GM19099 (cell line): Measurements from ENCODE around the gene RPS6KA1.

Experiments
- POLR2A ChIP-seq: IDR thresholded peaks from 3 replicates; pipeline ENCODE4 v1.6.1; 2011; ENCODE audit warnings: low read depth; ENCODE audit not compliant: insufficient read length; ENCODE audit errors: extremely low read depth

Gene RPS6KA1

DNA sequence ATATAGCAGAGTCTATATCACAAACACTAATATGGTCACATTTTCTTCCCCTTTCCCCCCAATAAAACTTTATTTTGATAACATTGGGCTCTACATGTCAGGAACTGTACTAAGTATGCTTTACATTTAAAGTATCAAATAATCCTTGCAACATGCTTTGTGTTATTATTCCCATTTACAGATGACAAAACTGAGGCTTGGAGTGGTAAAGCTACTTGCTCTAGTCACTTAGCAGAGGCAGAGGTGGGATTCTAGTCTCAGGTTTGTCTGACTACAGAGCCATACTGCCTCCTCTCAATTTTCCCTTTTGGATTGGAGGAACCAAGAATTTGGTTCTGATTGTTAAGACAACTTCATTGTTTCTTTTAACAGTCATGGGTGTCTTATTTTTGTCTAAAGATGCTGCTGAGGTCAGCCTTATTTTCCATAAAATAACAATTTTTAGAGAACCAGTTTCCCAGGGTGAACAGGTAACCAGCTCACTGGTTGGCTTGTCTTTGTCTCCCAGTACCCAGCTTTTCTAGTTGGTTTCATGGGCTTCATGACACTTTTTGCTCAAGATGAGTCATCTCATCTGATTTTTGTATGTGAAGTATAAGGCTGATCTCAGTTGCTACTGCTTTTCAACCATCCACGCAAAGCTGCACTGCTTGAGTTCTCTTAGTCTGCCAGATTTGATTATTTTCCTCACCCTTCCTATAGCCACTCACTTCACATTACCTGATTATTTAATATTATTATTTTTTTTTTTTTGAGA, 85.3 kb downstream of the RPS6KA1 start:
- TF ChIP-seq POLR2A, result no peak

DNA sequence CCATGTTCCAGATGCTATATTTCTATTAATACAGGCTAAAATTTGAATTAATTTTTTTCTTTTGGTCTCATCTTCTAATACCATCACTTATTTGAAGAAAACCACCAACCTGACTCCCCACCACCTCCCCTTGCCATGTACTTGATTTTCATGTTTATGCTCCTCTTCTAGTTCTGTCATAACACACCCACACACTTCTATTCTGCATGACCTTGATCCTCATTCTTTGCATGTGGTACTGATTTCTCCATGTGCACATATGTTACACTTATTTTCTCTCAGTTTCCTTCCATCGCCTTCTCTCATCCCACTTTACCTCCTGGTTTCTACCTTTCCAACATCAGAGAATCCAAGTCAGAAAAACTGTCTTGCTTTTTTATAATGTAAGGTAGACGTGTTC, 87.3 kb downstream of the RPS6KA1 start:
- no peak for TF ChIP-seq POLR2A

DNA sequence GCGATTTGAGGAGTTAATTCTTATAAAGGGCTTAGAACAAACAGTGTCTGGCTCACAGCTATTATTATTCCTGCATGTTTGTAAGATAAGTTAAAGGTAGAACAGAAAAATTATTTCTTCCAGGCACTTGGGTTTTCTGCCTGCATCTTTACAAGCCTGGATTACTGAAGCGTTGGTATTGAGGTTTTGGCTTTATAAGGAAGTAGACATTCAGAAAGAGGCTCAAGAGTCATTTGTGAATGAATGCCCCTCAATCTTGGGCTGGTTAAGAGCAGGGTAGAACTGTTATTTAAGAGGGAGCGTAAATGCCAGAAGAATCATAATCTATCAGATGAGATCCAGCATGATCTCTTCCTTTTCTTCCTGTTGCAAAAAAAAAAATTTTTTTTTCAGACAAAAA, 89.0 kb downstream of the RPS6KA1 start:
- TF ChIP-seq POLR2A, result no peak
